ENCODE results near the gene SYT12.
"Not testable (repeated sequence)": the region's sequence is repeated elsewhere in the genome, so short reads cannot be mapped to it uniquely, and the experiment has no call there.

SYT12 gene

GRCh38 chr11:66996609-66997273, 26.2 kb upstream of the SYT12 start:
- DNase-seq (ENCODE audit: low read depth, low spot score), result no peak

- no peak for DNase-seq (ENCODE audit: low read depth, low spot score)
Measured at GRCh38 chr11:66999555-66999954, 23.4 kb upstream of the SYT12 start.

- DNase-seq (ENCODE audit: low read depth, low spot score), result no peak
Measured at GRCh38 chr11:67001332-67001731, 21.6 kb upstream of the SYT12 start.

- no peak for DNase-seq (ENCODE audit: low read depth, low spot score)
Measured at GRCh38 chr11:67002297-67002913, 20.5 kb upstream of the SYT12 start.

- no peak for DNase-seq (ENCODE audit: low read depth, low spot score)
Measured at GRCh38 chr11:67002921-67003411, 20.0 kb upstream of the SYT12 start.

GRCh38 chr11:67005200-67005599, 17.7 kb upstream of the SYT12 start:
- not testable (repeated sequence) for DNase-seq (ENCODE audit: low read depth, low spot score)

- DNase-seq (ENCODE audit: low read depth, low spot score), result no peak
Measured at GRCh38 chr11:67006029-67006884, 16.7 kb upstream of the SYT12 start.

GRCh38 chr11:67007126-67007525, 15.8 kb upstream of the SYT12 start:
- no peak for DNase-seq (ENCODE audit: low read depth, low spot score)

GRCh38 chr11:67010296-67010905, 12.5 kb upstream of the SYT12 start:
- no peak for DNase-seq (ENCODE audit: low read depth, low spot score)

- no peak for DNase-seq (ENCODE audit: low read depth, low spot score)
Measured at GRCh38 chr11:67013511-67014045, 9.4 kb upstream of the SYT12 start.

- no peak for DNase-seq (ENCODE audit: low read depth, low spot score)
Measured at GRCh38 chr11:67014343-67014742, 8.6 kb upstream of the SYT12 start.

- no peak for DNase-seq (ENCODE audit: low read depth, low spot score)
Measured at GRCh38 chr11:67015048-67015447, 7.9 kb upstream of the SYT12 start.

- no peak for DNase-seq (ENCODE audit: low read depth, low spot score)
Measured at GRCh38 chr11:67016550-67016949, 6.4 kb upstream of the SYT12 start.

- DNase-seq (ENCODE audit: low read depth, low spot score), result no peak
Measured at GRCh38 chr11:67020949-67021348, 2.0 kb upstream of the SYT12 start.

GRCh38 chr11:67022341-67022933, 497 bp upstream of the SYT12 start:
- no peak for DNase-seq (ENCODE audit: low read depth, low spot score)

- no peak for DNase-seq (ENCODE audit: low read depth, low spot score)
Measured at GRCh38 chr11:67023957-67024353, 1.0 kb downstream of the SYT12 start.

GRCh38 chr11:67024410-67024809, 1.5 kb downstream of the SYT12 start:
- DNase-seq (ENCODE audit: low read depth, low spot score), result no peak

- DNase-seq (ENCODE audit: low read depth, low spot score), result no peak
Measured at GRCh38 chr11:67024966-67025365, 2.0 kb downstream of the SYT12 start.

GRCh38 chr11:67025750-67026149, 2.8 kb downstream of the SYT12 start:
- DNase-seq (ENCODE audit: low read depth, low spot score), result no peak

- no peak for DNase-seq (ENCODE audit: low read depth, low spot score)
Measured at GRCh38 chr11:67026941-67027340, 4.0 kb downstream of the SYT12 start.

- DNase-seq (ENCODE audit: low read depth, low spot score), result no peak
Measured at GRCh38 chr11:67027483-67027930, 4.6 kb downstream of the SYT12 start.
